ENCODE data around the gene CYP27A1.
A peak's percentile ranks its signal among the peaks of the same experiment; 100 is the strongest.
"Not testable (repeated sequence)": the region's sequence is repeated elsewhere in the genome, so short reads cannot be mapped to it uniquely, and the experiment has no call there.

The CYP27A1 gene

DNA sequence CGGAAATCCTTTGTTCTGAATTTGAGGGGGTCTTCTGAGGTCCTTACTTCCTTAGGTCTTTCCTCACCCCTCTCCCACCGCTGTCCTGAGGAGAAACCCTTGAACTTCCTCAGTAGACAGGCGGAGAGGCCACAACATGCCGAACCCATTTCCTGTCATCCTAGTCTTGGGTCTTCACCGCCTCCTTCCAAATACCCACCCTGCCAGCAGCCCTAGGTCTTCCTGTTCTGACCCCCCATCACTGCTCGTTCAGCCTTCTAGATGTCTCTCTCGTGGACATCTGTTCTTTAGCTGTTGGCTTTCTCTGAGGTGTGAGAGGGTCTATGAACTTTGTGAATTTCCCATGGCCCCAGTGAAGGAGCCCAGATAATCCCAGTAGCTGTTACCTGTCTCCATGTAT is 27.2 kb upstream of the CYP27A1 start:
- no peak for TF ChIP-seq ZNF274 (IDR thresholded peaks at IDR 0.05; ENCODE audit: low read depth, low read length)

DNA sequence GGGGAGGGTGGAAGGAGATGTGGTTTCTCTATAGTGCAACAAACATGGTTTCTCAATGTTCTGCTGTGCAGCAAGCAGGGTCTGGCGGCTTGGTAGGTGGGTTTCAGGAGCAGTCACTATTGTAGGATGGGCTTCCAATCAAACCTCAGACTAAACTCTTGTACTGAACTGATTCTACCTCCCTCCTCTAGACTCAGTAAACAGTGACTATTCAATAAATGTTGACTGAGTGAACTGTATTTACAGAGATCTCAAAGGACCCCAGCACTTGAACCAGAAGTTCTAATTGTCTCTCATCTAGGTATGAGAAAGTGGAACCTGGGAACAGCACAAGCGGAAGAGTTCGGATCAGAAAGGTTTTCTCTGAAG is 26.8 kb upstream of the CYP27A1 start:
- no peak overlapping the region for H3K4me3 ChIP-seq (ENCODE audit: low read length)
- TF ChIP-seq ZNF274 (IDR thresholded peaks at IDR 0.05; ENCODE audit: low read depth, low read length), result no peak

More for the DNA sequence above, 27.2 kb upstream of the CYP27A1 start:
- H3K4me3 ChIP-seq (ENCODE audit: low read length), result no peak overlapping the region

DNA sequence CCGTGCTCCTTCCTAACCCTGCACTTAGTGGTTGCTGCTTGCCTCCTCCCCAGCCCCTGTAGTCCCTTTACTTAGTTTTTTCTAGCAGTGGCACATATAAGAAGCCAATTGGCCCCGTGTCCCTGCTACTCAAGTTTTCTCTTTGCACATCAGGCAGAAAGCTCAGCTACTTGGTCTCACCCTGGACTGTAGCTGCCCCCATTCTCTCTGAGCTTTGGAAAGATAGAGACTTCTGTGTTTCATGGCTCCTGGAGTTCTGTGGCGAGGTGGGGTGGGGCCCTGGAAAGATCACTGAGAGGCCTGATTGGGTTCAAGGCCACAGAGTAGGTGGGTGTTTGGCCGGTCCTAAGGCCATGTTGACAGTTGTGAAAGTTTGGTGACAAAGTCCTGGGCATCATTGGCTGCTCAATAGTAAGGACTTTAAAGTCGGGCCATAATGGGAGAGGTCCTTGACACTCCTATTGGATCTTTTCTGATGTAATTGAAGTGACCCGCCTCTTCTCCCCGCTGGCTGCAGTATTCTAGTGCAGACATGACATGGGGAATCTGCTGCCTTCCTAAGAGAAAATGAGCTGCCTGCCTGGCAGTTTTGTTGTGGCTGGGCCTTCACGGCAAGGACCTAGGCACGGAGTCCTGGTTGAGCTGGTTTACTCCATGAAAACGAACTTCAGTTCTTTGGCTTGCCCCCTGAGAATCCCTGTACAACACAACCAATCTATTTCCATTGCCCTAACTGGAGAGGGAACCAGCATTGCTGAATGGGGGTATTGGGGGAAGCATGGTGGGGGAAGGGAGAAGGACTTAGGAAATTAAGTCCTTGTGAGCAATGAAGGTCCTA is 26.2 kb upstream of the CYP27A1 start:
- H3K4me3 ChIP-seq (ENCODE audit: low read length), result no peak overlapping the region
- no peak for TF ChIP-seq ZNF274 (IDR thresholded peaks at IDR 0.05; ENCODE audit: low read depth, low read length)

DNA sequence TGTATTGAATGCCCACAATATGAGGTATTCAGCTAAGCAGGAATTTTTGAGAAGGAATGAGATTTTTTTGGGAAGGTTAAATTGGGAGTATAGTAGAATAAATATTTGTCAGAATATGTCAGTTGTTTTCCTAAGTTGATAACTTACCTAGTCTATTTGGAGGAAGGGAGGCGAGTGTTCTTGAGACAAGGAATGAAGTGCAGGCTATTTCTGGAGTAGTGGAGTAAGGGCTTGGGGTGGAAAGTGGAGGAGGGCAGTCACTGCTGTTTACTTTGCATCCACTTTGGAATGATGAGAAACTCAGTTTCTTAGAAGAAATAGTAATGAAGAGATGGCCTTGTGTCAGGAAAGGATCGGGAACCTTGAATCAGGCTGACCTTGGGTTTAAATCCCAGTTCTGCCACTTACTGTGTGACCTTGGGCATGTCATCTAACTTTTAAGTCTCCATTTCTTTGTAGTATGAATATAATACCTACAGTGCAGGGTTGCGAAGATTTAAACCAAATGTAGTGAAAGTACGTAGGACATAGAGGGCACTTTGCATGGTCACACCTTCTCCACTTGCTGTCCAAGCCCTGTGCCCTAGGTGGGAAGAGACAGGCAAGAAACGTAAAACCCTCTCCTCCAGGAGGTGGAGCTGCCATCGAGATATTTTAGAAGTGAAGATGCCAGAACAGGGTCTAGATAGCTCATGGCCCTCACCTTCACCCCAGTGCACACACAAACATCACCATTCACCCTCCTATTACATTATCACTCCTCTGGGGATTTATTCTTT is 25.2 kb upstream of the CYP27A1 start:
- H3K4me3 ChIP-seq (ENCODE audit: low read length), result no peak overlapping the region
- no peak for TF ChIP-seq ZNF274 (IDR thresholded peaks at IDR 0.05; ENCODE audit: low read depth, low read length)

DNA sequence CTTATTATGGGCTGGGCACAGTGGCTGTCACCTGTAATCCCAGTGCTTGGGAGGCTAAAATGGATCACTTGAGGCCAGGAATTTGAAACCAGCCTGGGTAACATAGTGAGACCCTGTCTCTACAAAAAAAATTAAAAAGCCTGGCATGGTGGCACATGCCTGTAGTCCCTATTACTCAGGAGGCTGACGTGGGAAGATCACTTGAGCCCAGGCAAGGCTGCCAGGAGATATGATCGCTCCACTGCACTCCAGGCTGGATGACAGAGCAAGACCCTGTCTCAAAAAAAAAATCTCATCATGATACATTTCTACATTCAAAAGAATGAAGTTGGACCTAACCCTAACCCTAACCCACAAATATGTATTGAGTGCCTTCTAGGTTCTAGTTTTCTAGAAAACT is 20.2 kb upstream of the CYP27A1 start:
- no peak for TF ChIP-seq ZNF274 (IDR thresholded peaks at IDR 0.05; ENCODE audit: low read depth, low read length)
- no peak overlapping the region for H3K4me3 ChIP-seq (ENCODE audit: low read length)

DNA sequence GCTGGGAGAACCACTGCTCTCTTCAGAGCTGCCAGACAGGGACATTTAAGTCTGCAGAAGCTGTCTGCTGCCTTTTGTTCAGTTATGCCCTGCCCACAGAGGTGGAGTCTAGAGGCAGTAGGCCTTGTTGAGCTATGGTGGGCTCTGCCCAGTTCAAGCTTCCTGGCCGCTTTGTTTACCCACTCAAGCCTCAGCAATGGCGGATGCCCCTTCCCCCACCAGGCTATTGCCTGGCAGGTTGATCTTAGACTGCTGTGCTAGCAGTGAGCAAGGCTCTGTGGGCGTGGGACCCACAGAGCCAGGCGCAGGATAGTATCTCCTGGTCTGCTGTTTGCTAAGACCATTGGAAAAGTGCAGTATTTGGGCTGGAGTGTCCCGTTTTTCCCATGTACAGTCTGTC is 9.2 kb upstream of the CYP27A1 start:
- not testable (repeated sequence) for H3K4me3 ChIP-seq (ENCODE audit: low read length)

DNA sequence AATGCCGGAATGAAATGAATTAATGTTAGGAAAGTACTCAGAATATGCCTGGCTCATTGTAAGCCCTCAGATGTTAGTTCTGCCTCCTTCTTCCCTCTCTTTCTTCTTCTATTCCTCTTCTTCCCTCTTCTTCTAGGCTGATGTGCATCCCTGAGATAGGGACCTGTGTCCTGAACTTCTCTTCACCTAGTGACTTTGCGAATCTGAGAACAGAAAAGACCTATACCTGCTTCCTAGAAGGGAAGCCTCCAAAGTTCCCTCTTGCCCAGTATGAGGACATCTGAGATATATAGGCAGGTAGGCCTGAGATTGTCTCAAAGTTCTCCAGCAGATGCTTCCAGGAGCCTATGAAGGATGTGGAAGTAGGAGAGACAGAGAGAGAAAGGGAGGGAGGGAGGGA is 8.1 kb upstream of the CYP27A1 start:
- no peak for TF ChIP-seq ZNF274 (IDR thresholded peaks at IDR 0.05; ENCODE audit: low read depth, low read length)

DNA sequence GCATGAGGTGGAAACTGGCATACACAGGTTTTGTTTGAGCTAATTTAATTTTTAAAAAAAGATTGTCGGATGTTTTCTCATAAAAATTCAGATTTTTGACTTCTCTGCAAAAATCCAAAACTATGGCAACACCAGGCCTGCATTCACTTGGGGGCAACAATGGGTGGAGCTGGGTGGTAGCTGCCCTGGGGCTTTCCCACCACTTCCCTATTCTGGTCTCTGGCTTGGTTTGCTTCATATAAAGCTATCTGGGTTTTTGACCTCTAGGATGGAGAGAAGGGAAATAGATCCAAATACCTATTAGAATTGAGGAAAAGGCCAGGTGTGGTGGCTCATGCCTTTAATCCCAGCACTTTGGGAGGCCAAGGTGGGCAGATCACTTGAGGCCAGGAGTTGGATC is 5.5 kb upstream of the CYP27A1 start:
- no peak for TF ChIP-seq ZNF274 (IDR thresholded peaks at IDR 0.05; ENCODE audit: low read depth, low read length)
- no peak overlapping the region for H3K4me3 ChIP-seq (ENCODE audit: low read length)

More for the DNA sequence above, 8.1 kb upstream of the CYP27A1 start:
- H3K4me3 ChIP-seq (ENCODE audit: low read length), result no peak overlapping the region

DNA sequence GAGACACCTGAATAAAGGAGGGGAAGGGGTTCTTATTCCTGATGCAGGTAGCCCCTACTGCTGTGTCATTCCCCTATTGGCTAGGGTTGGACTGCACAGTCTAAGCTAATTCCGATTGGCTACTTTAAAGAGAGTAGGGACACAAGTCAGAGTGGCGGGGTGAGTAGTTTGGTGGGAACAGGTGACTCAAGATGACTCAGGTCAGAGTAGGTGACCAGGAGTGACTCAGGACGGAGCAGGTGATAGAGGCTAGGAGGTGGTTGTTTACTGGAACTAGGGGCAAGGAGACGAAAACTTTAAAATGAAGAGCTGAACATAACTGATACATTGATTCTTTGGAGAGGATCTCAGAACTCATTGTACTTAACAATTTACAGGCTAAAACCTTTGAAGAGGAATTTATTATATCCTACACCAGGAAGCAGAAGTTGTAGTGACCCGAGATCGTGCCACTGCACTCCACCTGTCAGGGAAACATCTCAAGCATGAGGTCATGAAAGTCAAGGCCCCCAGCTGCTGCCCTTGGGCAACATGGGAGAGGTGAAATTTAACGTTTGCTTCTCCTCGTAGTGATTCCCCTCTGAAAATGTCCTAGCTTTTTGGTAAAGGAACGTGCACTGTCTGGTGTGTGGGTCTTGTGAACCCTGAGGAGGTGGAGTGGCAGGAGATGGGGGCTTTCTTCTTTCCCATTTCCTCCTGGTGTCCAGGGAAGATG is 4.5 kb upstream of the CYP27A1 start:
- no peak for TF ChIP-seq ZNF274 (IDR thresholded peaks at IDR 0.05; ENCODE audit: low read depth, low read length)
- no peak overlapping the region for H3K4me3 ChIP-seq (ENCODE audit: low read length)

DNA sequence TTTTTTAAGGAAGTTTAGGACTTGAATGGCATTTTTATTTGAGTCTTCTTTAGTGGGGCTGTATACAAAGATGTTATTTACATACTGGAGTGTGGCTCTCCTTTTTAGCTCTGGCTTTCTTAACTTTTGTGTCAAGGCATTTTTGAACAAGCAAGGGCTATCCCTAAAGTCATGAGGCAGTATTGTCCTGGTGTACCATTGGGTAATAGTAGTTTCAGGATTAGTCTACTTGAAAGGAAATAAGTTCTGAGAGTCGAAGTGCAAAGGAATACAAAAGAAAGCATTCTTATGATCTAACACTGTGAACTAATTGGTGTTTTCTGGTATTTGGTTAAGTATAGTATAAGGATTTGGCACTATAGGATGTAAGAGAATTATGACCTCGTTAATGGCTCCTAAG is 1.9 kb upstream of the CYP27A1 start:
- no peak for TF ChIP-seq ZNF274 (IDR thresholded peaks at IDR 0.05; ENCODE audit: low read depth, low read length)

DNA sequence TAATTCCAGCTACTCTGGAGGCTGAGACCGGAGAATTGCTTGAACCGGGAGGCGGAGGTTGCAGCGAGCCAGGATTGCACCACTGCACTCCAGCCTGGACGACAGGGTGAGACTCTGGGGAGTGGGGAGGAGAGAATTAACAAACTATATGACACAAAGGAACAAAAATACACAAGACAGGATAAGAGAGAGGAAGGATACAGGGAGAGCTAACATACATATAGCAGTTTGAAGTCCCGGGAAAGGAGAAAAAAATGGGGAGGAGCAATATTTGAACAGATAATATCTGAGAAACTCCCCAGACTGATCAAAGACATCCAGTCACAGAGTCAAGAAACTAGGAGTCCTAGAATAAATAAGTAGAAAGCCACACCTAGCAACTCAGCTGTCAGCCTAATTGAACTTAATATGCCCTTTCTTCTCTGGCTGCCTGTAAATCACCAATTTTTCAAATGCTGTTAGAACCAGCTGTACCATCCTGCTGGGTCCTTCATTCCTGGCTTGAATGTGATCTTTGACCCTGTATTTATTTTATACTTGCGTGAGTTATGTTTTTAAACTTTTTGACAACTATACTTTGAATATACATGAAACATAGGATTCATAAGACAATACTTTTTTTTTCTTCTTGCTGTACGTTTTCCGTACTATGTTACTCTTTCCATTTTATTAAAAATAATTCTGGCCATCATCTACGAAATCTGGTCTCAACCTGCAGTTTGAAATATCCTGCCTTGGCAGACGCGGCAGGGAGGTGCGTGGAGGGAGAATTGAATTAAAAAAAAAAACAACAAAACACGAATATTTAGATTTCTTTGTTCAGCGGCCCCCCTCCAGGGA is 876 bp upstream of the CYP27A1 start:
- peak overlapping the region; percentile 13; the same call in 1 of the 2 replicates for H3K4me3 ChIP-seq (ENCODE audit: low read length)
- no peak for TF ChIP-seq ZNF274 (IDR thresholded peaks at IDR 0.05; ENCODE audit: low read depth, low read length)

More for the DNA sequence above, 1.9 kb upstream of the CYP27A1 start:
- H3K4me3 ChIP-seq (ENCODE audit: low read length), result no peak overlapping the region

DNA sequence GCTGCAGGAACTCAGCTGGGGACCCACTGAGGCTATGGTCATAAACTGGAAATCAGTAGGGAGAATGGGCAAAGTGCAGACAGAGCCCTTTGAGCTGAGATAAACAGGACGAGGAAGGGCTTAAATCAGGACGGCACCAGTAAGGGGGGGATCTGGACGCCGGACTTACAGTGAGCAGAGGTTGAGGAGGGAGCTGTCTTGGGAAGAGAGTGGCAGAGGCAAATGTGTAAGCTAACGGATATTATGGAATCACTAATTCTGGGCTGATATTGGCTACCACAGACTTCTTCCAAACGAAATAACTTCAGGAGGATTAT is 539 bp downstream of the CYP27A1 start:
- H3K4me3 ChIP-seq (ENCODE audit: low read length), result no peak overlapping the region; the same call in 1 of the 2 replicates
- TF ChIP-seq ZNF274 (IDR thresholded peaks at IDR 0.05; ENCODE audit: low read depth, low read length), result no peak

DNA sequence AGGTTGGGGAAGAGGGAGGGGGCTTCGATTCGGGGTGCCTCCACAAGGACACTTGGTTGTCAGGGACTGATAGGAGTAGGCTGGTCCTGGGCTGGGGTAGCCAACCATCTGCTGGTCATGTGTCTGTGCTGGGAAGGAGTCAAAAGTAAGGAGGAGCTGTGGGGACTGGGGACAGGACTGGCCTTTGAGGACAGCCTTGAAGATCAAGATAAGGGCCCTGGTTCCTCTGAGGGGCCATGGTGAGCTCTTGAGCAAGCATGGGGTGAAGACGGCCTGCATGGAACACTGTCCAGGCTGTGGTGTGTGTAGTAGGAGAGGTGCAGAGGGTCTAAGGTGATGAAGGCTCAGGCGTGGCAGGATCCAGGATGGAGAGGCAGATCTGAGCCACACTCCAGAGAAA is 1.7 kb downstream of the CYP27A1 start:
- no peak for TF ChIP-seq ZNF274 (IDR thresholded peaks at IDR 0.05; ENCODE audit: low read depth, low read length)
- H3K4me3 ChIP-seq (ENCODE audit: low read length), result no peak overlapping the region

DNA sequence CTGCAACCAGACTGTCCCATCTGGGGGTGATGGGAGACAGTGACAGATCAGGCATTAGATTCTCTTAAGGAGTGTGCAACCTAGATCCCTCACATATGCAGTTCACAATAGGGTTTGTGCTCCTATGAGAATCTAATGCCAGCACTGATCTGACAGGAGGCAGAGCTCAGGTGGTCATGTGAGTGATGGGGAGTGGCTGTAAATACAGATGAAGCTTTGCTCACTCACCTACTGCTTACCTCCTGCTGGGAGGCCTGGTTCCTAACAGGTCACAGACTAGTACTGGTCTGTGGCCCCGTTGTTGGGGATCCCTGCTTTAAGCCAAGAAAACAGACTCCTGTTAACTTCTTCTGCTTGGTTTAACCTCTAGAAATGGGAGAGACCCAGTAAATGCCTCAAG is 3.2 kb downstream of the CYP27A1 start:
- no peak for TF ChIP-seq ZNF274 (IDR thresholded peaks at IDR 0.05; ENCODE audit: low read depth, low read length)
- no peak overlapping the region for H3K4me3 ChIP-seq (ENCODE audit: low read length)

Measured in GM08714 (cell line).